GM06990 (cell line): ENCODE results near the gene ASB2.

ENCODE experiments used
- DNase-seq: peaks from one replicate; pipeline ENCODE4 v3.0.0-alpha.2; 2011; ENCODE audit not compliant: insufficient read length; ENCODE audit errors: extremely low read depth
- H3K27me3 ChIP-seq: replicated peaks from 2 replicates; pipeline ENCODE4 v1.6.0; 2011; ENCODE audit warnings: low read length; ENCODE audit not compliant: control insufficient read depth, insufficient read depth
- H3K36me3 ChIP-seq: 2 replicates; pipeline ENCODE4 v1.5.1; 2011; ENCODE audit warnings: low read length; ENCODE audit not compliant: control insufficient read depth, insufficient read depth
- H3K4me3 ChIP-seq: replicated peaks from 2 replicates; pipeline ENCODE4 v1.5.1; 2011; ENCODE audit warnings: low read depth, mild to moderate bottlenecking, control low read depth, low read length
- CTCF ChIP-seq: IDR thresholded peaks from 2 replicates; pipeline ENCODE4 v1.5.1; 2011; ENCODE audit warnings: low read length, control low read depth, mild to moderate bottlenecking, inconsistent platforms; ENCODE audit not compliant: insufficient read depth, poor library complexity, severe bottlenecking

The ASB2 gene

GRCh38 chr14:93964281-93964680 lies 12.1 kb downstream of the ASB2 start:
- H3K36me3 ChIP-seq = no peaks in the 10 kb centered on the region
- no peak for DNase-seq
- no peak for TF ChIP-seq CTCF
- H3K27me3 ChIP-seq = no peaks in the 10 kb centered on the region
- no peak overlapping the region for H3K4me3 ChIP-seq

DNA sequence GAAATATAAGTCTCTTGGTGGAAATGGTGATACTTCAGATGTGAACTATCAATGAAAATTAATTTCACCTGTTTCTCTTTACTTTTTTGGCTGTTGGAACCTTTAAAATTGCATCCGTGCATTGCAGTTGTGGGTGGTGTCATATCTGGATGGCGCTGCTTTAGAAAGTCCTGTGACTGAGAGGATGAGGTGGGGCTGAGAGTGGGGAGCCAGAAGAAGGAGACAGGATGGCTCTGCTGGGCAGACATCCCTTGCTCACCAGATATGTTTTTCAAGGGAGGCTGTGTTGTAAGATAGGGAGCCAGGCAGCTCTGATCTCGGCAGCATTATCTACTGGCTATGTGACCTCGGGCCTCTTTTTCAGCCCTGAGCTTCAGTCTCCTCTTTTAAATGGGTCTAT lies 12.7 kb downstream of the ASB2 start:
- no peak for TF ChIP-seq CTCF
- H3K36me3 ChIP-seq = no peaks in the 10 kb centered on the region
- no peak overlapping the region for H3K4me3 ChIP-seq
- H3K27me3 ChIP-seq = no peaks in the 10 kb centered on the region
- no peak for DNase-seq

- DNase-seq = peak; percentile 85
- TF ChIP-seq CTCF = no peak
- no peaks in the 10 kb centered on the region for H3K27me3 ChIP-seq
- 0 out of 2 replicates have a peak overlapping the region, but pooled peaks have one; percentile 17 for H3K4me3 ChIP-seq
- no peaks in the 10 kb centered on the region for H3K36me3 ChIP-seq
Observed at GRCh38 chr14:93962701-93963601, 13.4 kb downstream of the ASB2 start.

- no peaks in the 10 kb centered on the region for H3K27me3 ChIP-seq
- no peak overlapping the region for H3K4me3 ChIP-seq
- TF ChIP-seq CTCF = no peak
- DNase-seq = no peak
- H3K36me3 ChIP-seq = no peaks in the 10 kb centered on the region
Observed at GRCh38 chr14:93961620-93962019, 14.8 kb downstream of the ASB2 start.

GRCh38 chr14:93960774-93961438 lies 15.5 kb downstream of the ASB2 start:
- no peak for DNase-seq
- Histone ChIP-seq H3K4me3 (no peak overlapping the region), H3K27me3 (no peaks in the 10 kb centered on the region), H3K36me3 (no peaks in the 10 kb centered on the region)
- no peak for TF ChIP-seq CTCF
